NCI-H82 treated with DMSO at 0.1 percent for 48 hours (cell line): Measurements from ENCODE around the gene CDIP1.

Experiments
- DNase-seq: peaks from one replicate; lab custom pipeline; 2025; ENCODE audit not compliant: unreplicated experiment; lab: John Stamatoyannopoulos, UW

Gene CDIP1

DNA sequence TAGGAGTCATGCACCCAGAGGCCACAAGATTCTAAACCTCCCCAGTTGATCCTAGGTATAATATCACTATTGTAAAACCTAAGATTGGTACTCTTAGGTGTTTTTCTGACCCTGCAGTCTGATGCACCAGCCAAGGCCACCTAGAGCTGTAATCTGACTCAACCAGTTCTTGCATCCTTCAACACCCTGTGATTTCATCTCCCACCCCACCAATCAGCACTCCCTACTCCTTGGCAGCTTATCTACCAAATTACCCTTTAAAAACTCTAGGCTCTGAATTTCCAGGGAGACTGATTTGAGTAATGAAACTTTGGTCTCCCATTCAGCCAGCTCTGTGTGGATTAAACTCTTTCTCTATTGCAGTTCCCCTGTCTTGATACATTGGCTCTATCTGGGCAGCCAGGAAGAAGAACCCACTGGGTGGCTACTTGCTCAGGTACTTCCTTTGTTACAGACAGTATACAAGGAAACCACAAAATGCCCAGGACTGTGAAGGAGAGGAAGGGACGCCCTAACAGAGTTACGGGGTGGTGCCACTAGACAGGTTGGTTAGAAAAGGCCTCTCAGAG is 1.2 kb upstream of the CDIP1 start:
- no peak for DNase-seq

DNA sequence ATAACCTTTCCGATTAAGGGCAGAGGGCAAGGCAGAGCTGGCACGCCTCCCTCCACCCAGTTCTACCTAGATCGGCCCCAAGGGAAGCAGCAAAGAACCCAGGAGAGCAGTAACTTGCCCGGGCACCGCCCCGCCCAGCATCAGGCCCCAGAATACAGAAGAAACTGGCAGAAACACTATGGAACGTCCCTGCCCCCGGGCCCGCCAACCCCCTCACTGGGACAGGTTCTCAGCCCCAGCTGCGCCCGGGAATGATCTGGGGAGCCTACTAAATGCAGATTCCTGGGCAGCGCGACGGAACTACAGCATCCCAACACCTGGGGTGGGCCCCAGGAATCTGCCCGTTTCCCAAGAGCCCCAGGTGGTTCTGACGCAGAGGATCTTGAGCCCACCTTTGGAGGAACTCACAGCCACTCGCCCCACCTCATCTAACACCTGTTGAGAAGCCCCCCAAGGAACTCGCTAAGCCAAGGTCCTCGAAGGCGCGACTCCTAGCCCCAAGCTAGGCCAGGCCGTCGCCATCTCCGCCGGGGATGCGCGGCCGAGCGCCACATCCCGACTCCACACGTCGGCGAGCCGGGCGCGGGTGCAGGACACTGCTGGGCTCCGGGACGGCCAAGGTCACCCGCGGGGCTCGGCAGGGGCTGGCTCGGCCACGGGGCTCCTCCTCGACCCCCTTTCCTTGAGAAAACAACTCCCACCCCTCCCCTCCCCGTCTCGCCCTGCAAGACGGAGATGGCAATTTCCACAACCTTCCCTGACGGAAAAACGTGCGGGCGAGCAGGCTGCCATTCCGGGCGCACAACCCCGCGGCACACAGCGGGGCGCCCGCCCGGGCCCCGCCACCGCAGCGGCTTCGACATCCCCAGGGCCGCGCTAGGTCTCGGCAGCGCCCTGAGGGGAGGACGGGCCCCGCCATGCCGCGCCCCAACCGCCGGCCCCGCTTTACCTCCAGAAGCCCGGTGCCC is 913 bp downstream of the CDIP1 start:
- DNase-seq: no peak

DNA sequence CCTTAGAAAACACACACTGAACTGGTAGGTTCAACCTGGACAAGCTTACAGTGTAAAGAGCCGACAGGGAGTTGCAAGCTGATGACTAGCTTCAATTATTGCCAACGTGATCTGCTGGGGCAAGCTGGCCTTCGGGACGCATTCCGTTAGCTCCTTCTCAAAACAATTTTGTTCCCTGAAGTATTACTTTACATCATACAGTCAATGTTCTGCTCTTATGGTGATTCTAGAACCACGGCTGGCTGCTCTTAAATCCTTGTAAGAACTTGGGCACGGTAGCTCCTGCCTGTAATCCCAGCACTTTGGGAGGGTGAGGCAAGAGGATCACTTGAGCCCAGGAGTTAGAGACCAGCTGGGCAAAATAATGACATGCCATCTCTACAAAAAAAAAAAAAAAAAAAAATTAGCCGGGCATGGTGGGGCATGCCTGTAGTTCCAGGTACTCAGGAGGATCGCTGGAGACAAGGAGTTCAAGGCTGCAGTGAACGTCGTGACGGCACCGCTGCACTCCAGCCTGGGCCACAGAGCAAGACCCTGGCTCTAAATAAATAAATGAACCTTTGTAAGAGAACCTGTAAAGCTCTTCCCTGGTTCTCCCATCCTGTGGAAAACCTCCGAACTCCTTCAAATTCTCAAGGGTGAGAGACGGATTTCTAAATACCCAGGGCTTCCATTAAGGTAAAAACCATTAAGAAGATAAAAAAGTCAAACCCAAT is 2.0 kb downstream of the CDIP1 start:
- DNase-seq: no peak

- DNase-seq: no peak
Measured at GRCh38 chr16:4535627-4536108, 2.9 kb downstream of the CDIP1 start.

DNA sequence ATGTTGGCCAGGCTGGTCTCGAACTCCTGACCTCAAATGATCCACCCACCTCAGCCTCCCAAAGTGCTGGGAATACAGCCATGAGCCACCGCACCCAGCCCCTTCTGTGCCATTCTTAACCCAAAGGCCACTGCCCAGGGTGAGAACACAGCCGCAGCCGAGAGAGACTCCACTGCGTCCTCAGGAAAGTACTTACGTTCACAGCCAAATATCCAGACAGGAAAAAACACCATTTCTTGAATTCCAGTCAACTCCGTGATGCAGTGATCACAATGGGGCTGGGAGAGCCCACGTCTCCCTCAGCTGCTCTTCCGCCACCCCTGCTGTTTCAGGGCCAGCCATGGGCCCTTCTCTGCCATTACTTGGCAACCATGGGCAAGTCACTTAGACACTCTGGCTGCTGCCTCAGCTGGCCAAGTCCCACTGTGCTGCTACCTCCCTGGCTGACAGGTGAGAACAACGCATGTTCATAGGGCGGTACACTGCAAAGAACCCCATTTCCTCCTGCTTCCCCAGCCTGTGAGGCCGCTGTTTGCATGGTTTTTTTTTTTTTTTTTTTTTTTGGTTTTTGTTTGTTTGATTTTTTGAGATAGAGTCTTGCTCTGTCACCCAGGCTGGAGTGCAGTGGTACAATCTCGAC is 4.3 kb downstream of the CDIP1 start:
- no peak for DNase-seq

- DNase-seq: no peak
Measured at GRCh38 chr16:4533490-4533889, 5.1 kb downstream of the CDIP1 start.

DNA sequence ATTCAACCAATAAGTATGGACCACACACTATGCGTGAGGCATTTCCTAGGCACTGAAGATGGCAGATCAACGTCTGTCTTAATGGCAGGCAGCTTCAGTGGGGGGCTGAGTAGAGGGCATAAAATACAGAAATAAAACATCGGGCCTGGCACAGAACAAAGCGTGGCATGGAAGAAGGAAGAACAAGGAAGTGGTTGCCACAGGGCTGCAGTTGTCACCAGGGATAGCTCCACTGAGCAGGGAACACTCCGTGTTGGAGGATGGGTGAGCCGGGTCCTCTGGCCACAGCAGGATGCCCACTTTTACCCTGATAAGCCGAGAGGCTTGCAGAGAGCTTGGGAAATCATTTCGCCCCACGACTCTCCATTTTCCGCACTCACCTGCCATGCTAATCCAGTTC is 6.3 kb downstream of the CDIP1 start:
- no peak for DNase-seq

- DNase-seq: no peak
Measured at GRCh38 chr16:4531811-4532210, 6.8 kb downstream of the CDIP1 start.

GRCh38 chr16:4529085-4530060 is 9.2 kb downstream of the CDIP1 start:
- DNase-seq: no peak

GRCh38 chr16:4525634-4526277 is 12.8 kb downstream of the CDIP1 start:
- no peak for DNase-seq

DNA sequence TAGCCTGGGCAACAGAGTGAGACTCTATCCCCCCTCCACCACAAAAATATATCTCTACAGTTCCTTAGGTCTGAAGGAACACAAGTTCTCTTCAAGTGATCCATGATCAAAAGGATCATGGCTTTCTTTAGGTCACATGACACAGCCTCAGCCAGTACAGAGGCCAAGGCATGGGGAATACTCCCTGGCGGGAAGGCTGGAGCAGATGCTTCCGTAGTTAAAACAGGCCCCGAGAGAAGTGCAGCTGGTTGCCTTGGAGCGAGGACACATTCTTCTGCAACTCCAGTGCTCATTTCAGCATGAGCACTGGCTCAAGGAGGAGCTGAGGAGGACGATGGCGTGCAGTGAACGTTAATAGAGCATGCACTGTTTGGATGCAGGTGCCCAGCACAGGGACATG is 13.5 kb downstream of the CDIP1 start:
- no peak for DNase-seq

GRCh38 chr16:4524571-4524970 is 14.0 kb downstream of the CDIP1 start:
- DNase-seq: no peak

DNA sequence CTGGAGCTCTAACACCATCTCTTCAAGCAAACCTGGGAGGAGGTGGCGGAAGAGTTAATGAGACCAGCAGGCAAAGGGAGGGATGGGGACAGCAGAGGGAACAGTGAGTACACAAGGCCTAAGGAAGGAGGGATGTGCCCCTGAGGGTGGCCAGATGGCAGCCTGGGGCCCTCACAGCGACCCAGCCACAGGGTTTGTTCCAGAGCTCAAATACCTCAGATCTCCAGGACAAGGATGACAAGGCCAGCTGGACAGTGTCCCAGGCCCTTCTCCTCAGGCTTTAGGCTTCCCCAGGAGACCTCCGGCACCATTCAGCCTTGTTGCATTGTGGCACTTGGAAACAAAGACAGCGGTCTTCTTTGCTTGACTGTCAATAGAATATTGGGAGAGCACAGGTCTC is 14.9 kb downstream of the CDIP1 start:
- DNase-seq: no peak

DNA sequence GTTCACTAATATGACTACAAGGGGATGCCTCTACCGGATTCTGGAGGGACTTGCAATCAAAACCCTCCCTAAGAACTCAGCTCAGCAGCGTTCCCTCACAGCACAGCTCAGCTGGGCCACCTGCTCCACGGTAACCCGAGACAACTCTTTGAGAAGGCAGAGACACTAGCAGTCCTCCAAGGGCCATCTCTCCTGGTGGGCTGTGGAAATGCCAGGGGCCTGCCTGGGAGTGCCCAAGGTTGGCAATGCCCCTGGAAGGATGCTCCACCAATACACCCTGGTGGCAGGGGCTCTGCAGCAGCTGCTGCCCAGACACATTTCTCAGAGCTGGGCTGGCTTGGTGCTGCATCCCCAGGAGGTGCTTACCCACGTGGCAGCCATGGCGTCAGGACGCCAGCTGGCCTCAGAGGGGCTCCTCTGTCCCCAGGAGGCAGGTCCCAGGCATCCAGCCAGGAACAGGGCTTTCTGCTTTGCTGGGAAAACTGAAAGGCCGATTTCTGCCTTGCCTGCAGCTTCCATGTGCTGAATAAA is 16.5 kb downstream of the CDIP1 start:
- DNase-seq: peak; percentile 37

- no peak for DNase-seq
Measured at GRCh38 chr16:4520913-4521312, 17.7 kb downstream of the CDIP1 start.

- DNase-seq: peak; percentile 31
Measured at GRCh38 chr16:4519274-4520058, 19.1 kb downstream of the CDIP1 start.

GRCh38 chr16:4517812-4518680 is 20.5 kb downstream of the CDIP1 start:
- DNase-seq: peak; percentile 43
